Measurements from ENCODE around the gene RTN1.

- no peak for TF ChIP-seq POLR2A (IDR thresholded peaks at IDR 0.05)
- TF ChIP-seq CTCF (IDR thresholded peaks at IDR 0.05 in 4 of 5, conservative IDR thresholded peaks at IDR 0.05 in 1 of 5) = no peak
Measured at GRCh38 chr14:59768855-59769375, 101.7 kb downstream of the RTN1 start.

Measured in gastrocnemius medialis (tissue), 4 donors.